ENCODE measurements around the gene CLIC4. TPM values are rescaled to one million over a fixed set of nuclear protein-coding genes. Genes with fewer than 3 reads are reported as not detected.
"Not testable (repeated sequence)": the region's sequence is repeated elsewhere in the genome, so short reads cannot be mapped to it uniquely, and the experiment has no call there.

Gene CLIC4
- polyA plus RNA-seq, 3 donors = 9.7 to 38.1 (median 24.6) TPM

- Histone ChIP-seq H4K20me1 (ENCODE audit: insufficient read depth, low read length) (peaks cover 20% of the 10 kb centered on the region), H3K4me1 (ENCODE audit: control insufficient read depth in 1 of 2, insufficient read depth in 2 of 2, low read length in 2 of 2) (no peaks in the 10 kb centered on the region), H3K79me2 (ENCODE audit: insufficient read depth, low read length) (peaks cover 67% of the 10 kb centered on the region), H3K27me3 (ENCODE audit: control insufficient read depth in 2 of 2, insufficient read depth in 2 of 2, low read length in 2 of 2) (no peaks in the 10 kb centered on the region), H2AFZ (ENCODE audit: insufficient read depth, low read depth, low read length, poor library complexity, severe bottlenecking) (no peak overlapping the region), H3K4me2 (replicated peaks; ENCODE audit: extremely low read depth, low read length, poor library complexity, severe bottlenecking) (no peak overlapping the region), H3K9ac (ENCODE audit: insufficient read depth, low read length, poor library complexity, severe bottlenecking) (no peak overlapping the region), H3K36me3 (replicated peaks in 1 of 2; ENCODE audit: control insufficient read depth in 1 of 2, insufficient read depth in 2 of 2, low read length in 2 of 2) (no peaks in the 10 kb centered on the region), H3K4me3 (replicated peaks in 1 of 3; ENCODE audit: low read depth in 2 of 3, low read length in 3 of 3) (no peak overlapping the region), H3K9me3 (replicated peaks in 1 of 2; ENCODE audit: control insufficient read depth in 1 of 2, insufficient read depth in 1 of 2, low read length in 2 of 2) (no peaks in the 10 kb centered on the region), H3K27ac (ENCODE audit: low read depth in 1 of 2, low read length in 2 of 2) (no peak overlapping the region)
- H3K9me3 Mint-ChIP-seq = peaks cover 0 to 2% (median 0%) of the 10 kb centered on the region in 7 donors
- H3K27ac Mint-ChIP-seq = no peak overlapping the region
- no peak for TF ChIP-seq CTCF (IDR thresholded peaks at IDR 0.05)
- H3K4me1 Mint-ChIP-seq = peaks cover 6% of the 10 kb centered on the region
- WGBS (ENCODE audit: insufficient coverage) = 98% methylated on average over 5 of the region's 8 CpGs
- H3K36me3 Mint-ChIP-seq = peaks cover 2 to 15% of the 10 kb centered on the region in 2 donors
- no peaks in the 10 kb centered on the region for H3K27me3 Mint-ChIP-seq (ENCODE audit: low read depth in 3 of 3)
- no peak for DNase-seq
- no peak overlapping the region for H3K4me3 Mint-ChIP-seq
- intact Hi-C loops (cut with micrococcal nuclease) = no loop called here
These were observed 31.6 kb downstream of the CLIC4 start for GRCh38 chr1:24776821-24777220.

- Histone ChIP-seq H3K36me3 (replicated peaks in 1 of 2; ENCODE audit: control insufficient read depth in 1 of 2, insufficient read depth in 2 of 2, low read length in 2 of 2) (no peaks in the 10 kb centered on the region), H3K27me3 (ENCODE audit: control insufficient read depth in 2 of 2, insufficient read depth in 2 of 2, low read length in 2 of 2) (no peaks in the 10 kb centered on the region), H4K20me1 (ENCODE audit: insufficient read depth, low read length) (peaks cover 18% of the 10 kb centered on the region), H3K4me2 (replicated peaks; ENCODE audit: extremely low read depth, low read length, poor library complexity, severe bottlenecking) (no peak overlapping the region), H3K79me2 (ENCODE audit: insufficient read depth, low read length) (peaks cover 62% of the 10 kb centered on the region), H3K4me3 (replicated peaks in 1 of 3; ENCODE audit: low read depth in 2 of 3, low read length in 3 of 3) (no peak overlapping the region), H3K4me1 (ENCODE audit: control insufficient read depth in 1 of 2, insufficient read depth in 2 of 2, low read length in 2 of 2) (no peaks in the 10 kb centered on the region), H3K9me3 (replicated peaks in 1 of 2; ENCODE audit: control insufficient read depth in 1 of 2, insufficient read depth in 1 of 2, low read length in 2 of 2) (no peaks in the 10 kb centered on the region), H2AFZ (ENCODE audit: insufficient read depth, low read depth, low read length, poor library complexity, severe bottlenecking) (no peak overlapping the region), H3K27ac (ENCODE audit: low read depth in 1 of 2, low read length in 2 of 2) (no peak overlapping the region), H3K9ac (ENCODE audit: insufficient read depth, low read length, poor library complexity, severe bottlenecking) (no peak overlapping the region)
- intact Hi-C loops (cut with micrococcal nuclease) = no loop called here
- H3K27me3 Mint-ChIP-seq (ENCODE audit: low read depth in 3 of 3) = no peaks in the 10 kb centered on the region
- TF ChIP-seq CTCF (IDR thresholded peaks at IDR 0.05) = no peak
- no peak overlapping the region for H3K4me3 Mint-ChIP-seq
- peaks cover 2 to 15% of the 10 kb centered on the region in 2 donors for H3K36me3 Mint-ChIP-seq
- H3K9me3 Mint-ChIP-seq = peaks cover 0 to 2% (median 0%) of the 10 kb centered on the region in 7 donors
- H3K27ac Mint-ChIP-seq = no peak overlapping the region
- peaks cover 6% of the 10 kb centered on the region for H3K4me1 Mint-ChIP-seq
- WGBS (ENCODE audit: insufficient coverage) = no CpG with 5 or more reads among the region's 2 CpGs
- no peak for DNase-seq
These were observed 32.9 kb downstream of the CLIC4 start for GRCh38 chr1:24778141-24778540.

- H3K36me3 Mint-ChIP-seq = peaks cover 0 to 13% of the 10 kb centered on the region in 2 donors
- H2AFZ ChIP-seq (ENCODE audit: insufficient read depth, low read depth, low read length, poor library complexity, severe bottlenecking); H3K4me2 ChIP-seq (replicated peaks; ENCODE audit: extremely low read depth, low read length, poor library complexity, severe bottlenecking); H3K4me1 ChIP-seq (ENCODE audit: control insufficient read depth in 1 of 2, insufficient read depth in 2 of 2, low read length in 2 of 2); H3K27ac ChIP-seq (ENCODE audit: low read depth in 1 of 2, low read length in 2 of 2); H3K36me3 ChIP-seq (replicated peaks in 1 of 2; ENCODE audit: control insufficient read depth in 1 of 2, insufficient read depth in 2 of 2, low read length in 2 of 2); H3K4me3 Mint-ChIP-seq; H3K9me3 ChIP-seq (replicated peaks in 1 of 2; ENCODE audit: control insufficient read depth in 1 of 2, insufficient read depth in 1 of 2, low read length in 2 of 2); H3K9ac ChIP-seq (ENCODE audit: insufficient read depth, low read length, poor library complexity, severe bottlenecking); H3K27me3 ChIP-seq (ENCODE audit: control insufficient read depth in 2 of 2, insufficient read depth in 2 of 2, low read length in 2 of 2); H3K27me3 Mint-ChIP-seq (ENCODE audit: low read depth in 3 of 3); H3K4me1 Mint-ChIP-seq; H3K4me3 ChIP-seq (replicated peaks in 1 of 3; ENCODE audit: low read depth in 2 of 3, low read length in 3 of 3); H3K27ac Mint-ChIP-seq; intact Hi-C loops (cut with micrococcal nuclease); DNase-seq; H3K9me3 Mint-ChIP-seq: not testable (repeated sequence)
- 92% methylated on average over 2 of the region's 8 CpGs for WGBS (ENCODE audit: insufficient coverage)
- Histone ChIP-seq H3K79me2 (ENCODE audit: insufficient read depth, low read length) (peaks cover 60% of the 10 kb centered on the region), H4K20me1 (ENCODE audit: insufficient read depth, low read length) (peaks cover 18% of the 10 kb centered on the region)
These were observed 34.0 kb downstream of the CLIC4 start for GRCh38 chr1:24779199-24779598.
